Adrenal gland (tissue), 12 donors: Measurements from ENCODE around the gene WDR70. TPM values are rescaled to one million over a fixed set of nuclear protein-coding genes. Genes with fewer than 3 reads are reported as not detected.

Source experiments
- DNase-seq, 7 donors: peaks; one replicate each; pipeline ENCODE4 v3.0.0-alpha.2; 2019 to 2020
- H3K27ac ChIP-seq, 5 donors: fragments of 200-600 bp; sonication (generic) in 4 of 5; 1 replicate in 3 of 5; 2 replicates in 2 of 5; pipeline versions ENCODE4 v1.5.1 to v1.8.0; 2016 to 2020; ENCODE audit warnings: mild to moderate bottlenecking in 1 of 5
- H3K27me3 ChIP-seq: fragments of 200-600 bp; 2 replicates; pipeline ENCODE4 v1.8.0; 2021
- H3K36me3 ChIP-seq, 2 donors: fragments of 200-600 bp; replicated peaks in 1 of 2; 1 replicate in 1 of 2; 2 replicates in 1 of 2; pipeline versions ENCODE4 v1.5.1 to v1.8.0; 2018 to 2022
- H3K4me1 ChIP-seq, 2 donors: fragments of 200-600 bp; replicated peaks in 1 of 2; 1 replicate in 1 of 2; 2 replicates in 1 of 2; pipeline versions ENCODE4 v1.5.1 to v1.8.0; 2018 to 2021
- H3K4me3 ChIP-seq, 4 donors: fragments of 200-600 bp; sonication (generic) in 3 of 4; one replicate each; pipeline ENCODE4 v1.5.1; 2016 to 2018
- H3K9me3 ChIP-seq, 3 donors: fragments of 200-600 bp; sonication (generic) in 1 of 3; replicated peaks in 1 of 3; 1 replicate in 2 of 3; 2 replicates in 1 of 3; pipeline versions ENCODE4 v1.5.1 to v1.8.0; 2016 to 2021
- POLR2A ChIP-seq, 2 donors: fragments of 450-650 bp; IDR thresholded peaks; one replicate each; pipeline ENCODE4 v1.6.1; 2017; ENCODE audit warnings: antibody characterized with exemption in 2 of 2, mild to moderate bottlenecking in 2 of 2, moderate library complexity in 1 of 2
- WGBS, 4 donors: extraction: QIAGEN DNeasy Blood & Tissue Kit in 2 of 4; methylation state at CpG; one replicate each; pipeline versions ENCODE4 v1.1.5 to v1.1.7; 2013 to 2017; 5-methylcytosine and 5-hydroxymethylcytosine counted together
- intact Hi-C, 2 donors: fragments of 100-400 bp; cut with DNase I; formaldehyde crosslinking; loops; one replicate each; pipeline versions ENCODE4 v1.14.1 to v1.15.0; 2022 to 2023
- polyA plus RNA-seq, 3 donors: library from polyadenylated mRNA; stranded (reverse); fragments of 200-250 nt in 2 of 3; fragments of 350-450 nt in 1 of 3; fragmentation: Illumina TruSeq in 1 of 3; extraction: RNeasy Lipid Tissue Mini Kit (QIAGEN cat#74804) in 1 of 3; gene quantifications; one replicate each; pipeline ENCODE4 v1.2.3, GENCODE V29; 2013 to 2014
- total RNA-seq, 9 donors: library from RNA; depleted of rRNA in 4 of 9; stranded (reverse); fragments of >200 nt in 4 of 9; fragments of 120-200 nt in 1 of 9; fragmentation: NEBNext Ultra II Directional in 1 of 9; extraction: Animal tissue kit (Norgen Biotek cat#: 25700) in 1 of 9; gene quantifications; one replicate each; pipeline versions ENCODE4 v1.1.0 to v1.2.4, GENCODE V29; 2013 to 2023
- TF ChIP-seq, protein P1 (sequence below), 6 experiments: fragments of 450-650 bp in 4 of 6; fragments of 200-600 bp in 2 of 6; sonication (generic) in 1 of 6; IDR thresholded peaks; 1 replicate in 5 of 6; 2 replicates in 1 of 6; pipeline versions ENCODE4 v1.5.1 to v1.8.0; 2016 to 2021; ENCODE audit warnings: antibody characterized with exemption in 6 of 6, mild to moderate bottlenecking in 2 of 6, moderate library complexity in 1 of 6
- donor health status: healthy with polysubstance abuse.
- donor health status: Bipolar disorder and iron deficiency.
- donor health status: DM: yes; HTN: yes; CAD: no.
- donor health status: DM: no; HTN: no; CAD: no.
- donor health status: DM: no; HTN: no; CAD: no.
- donor health status: DM: yes; HTN: yes; CAD: no.

Gene WDR70
- total and polyA plus RNA-seq, 12 donors: 9.2 to 42.6 (median 28.4) TPM

DNA sequence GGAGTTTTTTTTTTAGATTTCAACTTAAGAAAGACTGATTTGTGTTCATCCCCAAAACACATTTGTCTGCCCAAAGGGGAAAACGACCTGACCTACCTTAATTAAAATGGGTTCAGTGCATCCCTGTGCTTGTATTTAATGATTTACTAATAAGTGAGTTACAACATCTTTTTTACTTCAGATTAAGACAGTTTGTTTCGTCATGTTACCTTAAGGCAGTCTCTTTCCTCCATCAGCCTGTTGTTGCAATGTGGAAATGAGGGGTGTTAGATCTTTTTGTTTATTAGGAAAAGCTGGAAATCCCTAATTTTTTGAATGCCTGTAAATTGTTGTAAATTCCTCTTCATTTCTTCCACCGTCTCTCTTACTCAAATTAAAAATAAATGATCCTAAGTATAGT lies 283.2 kb downstream of the WDR70 start:
- H3K27ac ChIP-seq: no peak overlapping the region

DNA sequence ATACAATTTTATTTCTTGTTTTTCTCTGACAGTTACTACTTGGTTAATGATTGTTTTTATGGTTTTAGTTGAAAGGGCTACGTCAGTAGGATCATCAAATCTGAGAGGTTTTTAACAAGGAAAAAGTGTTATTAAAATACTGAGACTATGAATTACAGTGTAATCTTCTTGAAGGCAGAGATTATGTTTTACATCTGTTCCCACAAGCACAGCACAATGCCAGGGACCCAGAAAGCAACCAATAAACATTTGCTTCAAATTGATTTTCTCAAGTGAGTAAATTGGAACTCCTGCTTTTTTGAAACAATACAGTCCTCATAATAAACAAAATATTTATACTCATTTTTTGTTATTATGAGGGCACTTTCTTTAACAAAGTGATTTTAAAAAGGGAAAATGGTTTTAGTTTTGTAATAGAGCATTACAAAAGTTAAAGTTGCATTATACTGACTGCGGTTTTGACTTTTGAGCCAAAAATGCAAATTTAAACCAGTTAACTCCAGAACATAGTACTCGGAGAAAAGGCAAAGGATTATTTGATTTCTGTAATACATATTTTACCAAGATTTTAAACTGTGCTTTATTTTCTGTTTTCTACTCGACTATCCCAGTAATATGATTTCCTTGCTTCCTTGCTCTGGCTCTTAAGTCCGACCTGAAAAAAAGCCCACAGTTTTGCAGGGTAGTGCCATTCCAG lies 283.8 kb downstream of the WDR70 start:
- intact Hi-C loops: no loop called here
- Histone ChIP-seq H3K4me1 (peaks cover 4 to 33% of the 10 kb centered on the region in 2 donors), H3K9me3 (no peaks in the 10 kb centered on the region), H3K36me3 (no peaks in the 10 kb centered on the region), H3K4me3 (no peak overlapping the region), H3K27ac (no peak overlapping the region), H3K27me3 (no peaks in the 10 kb centered on the region)
- 70 to 79% (median 74%) methylated on average over 5 of the region's 5 CpGs for WGBS, 4 donors
- TF ChIP-seq, protein P1, sequence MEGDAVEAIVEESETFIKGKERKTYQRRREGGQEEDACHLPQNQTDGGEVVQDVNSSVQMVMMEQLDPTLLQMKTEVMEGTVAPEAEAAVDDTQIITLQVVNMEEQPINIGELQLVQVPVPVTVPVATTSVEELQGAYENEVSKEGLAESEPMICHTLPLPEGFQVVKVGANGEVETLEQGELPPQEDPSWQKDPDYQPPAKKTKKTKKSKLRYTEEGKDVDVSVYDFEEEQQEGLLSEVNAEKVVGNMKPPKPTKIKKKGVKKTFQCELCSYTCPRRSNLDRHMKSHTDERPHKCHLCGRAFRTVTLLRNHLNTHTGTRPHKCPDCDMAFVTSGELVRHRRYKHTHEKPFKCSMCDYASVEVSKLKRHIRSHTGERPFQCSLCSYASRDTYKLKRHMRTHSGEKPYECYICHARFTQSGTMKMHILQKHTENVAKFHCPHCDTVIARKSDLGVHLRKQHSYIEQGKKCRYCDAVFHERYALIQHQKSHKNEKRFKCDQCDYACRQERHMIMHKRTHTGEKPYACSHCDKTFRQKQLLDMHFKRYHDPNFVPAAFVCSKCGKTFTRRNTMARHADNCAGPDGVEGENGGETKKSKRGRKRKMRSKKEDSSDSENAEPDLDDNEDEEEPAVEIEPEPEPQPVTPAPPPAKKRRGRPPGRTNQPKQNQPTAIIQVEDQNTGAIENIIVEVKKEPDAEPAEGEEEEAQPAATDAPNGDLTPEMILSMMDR (IDR thresholded peaks at IDR 0.05): no peak
- no peak for DNase-seq

More for the DNA sequence above, 283.2 kb downstream of the WDR70 start:
- H3K36me3 ChIP-seq: no peaks in the 10 kb centered on the region
- WGBS, 4 donors: 74 to 84% (median 81%) methylated on average over 3 of the region's 3 CpGs
- TF ChIP-seq, protein P1 (IDR thresholded peaks at IDR 0.05): no peak
- no peak for TF ChIP-seq POLR2A (IDR thresholded peaks at IDR 0.05)
- no peaks in the 10 kb centered on the region for H3K9me3 ChIP-seq
- DNase-seq: no peak
- H3K4me1 ChIP-seq: peaks cover 4 to 28% of the 10 kb centered on the region in 2 donors
- no peak overlapping the region for H3K4me3 ChIP-seq
- H3K27me3 ChIP-seq: no peaks in the 10 kb centered on the region
- intact Hi-C loops: no loop called here

DNA sequence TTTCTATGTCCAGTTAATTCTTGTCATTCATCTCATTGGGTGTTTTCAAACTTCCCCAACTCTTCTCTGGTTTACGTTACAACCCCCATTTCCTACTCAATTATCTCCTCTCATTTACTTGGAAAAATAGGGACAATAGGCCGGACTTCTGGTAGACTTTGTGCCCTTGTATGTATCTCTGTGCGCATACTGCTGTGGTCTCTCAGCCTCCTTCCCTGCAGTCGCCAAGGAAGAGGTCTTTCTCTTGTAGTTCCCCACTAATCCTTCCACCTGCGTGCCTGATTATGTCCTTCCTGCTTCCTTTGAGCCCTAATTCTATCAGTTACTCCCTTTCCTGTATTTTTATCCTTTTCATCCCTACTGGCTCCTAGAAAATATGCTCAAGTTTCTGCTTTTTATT lies 284.4 kb downstream of the WDR70 start:
- Histone ChIP-seq H3K27me3 (no peaks in the 10 kb centered on the region), H3K27ac (no peak overlapping the region), H3K4me3 (no peak overlapping the region), H3K36me3 (no peaks in the 10 kb centered on the region), H3K4me1 (peaks cover 4 to 36% of the 10 kb centered on the region in 2 donors), H3K9me3 (no peaks in the 10 kb centered on the region)
- DNase-seq: no peak
- 91 to 93% (median 91%) methylated on average over 5 of the region's 5 CpGs for WGBS, 4 donors
- TF ChIP-seq, protein P1 (IDR thresholded peaks at IDR 0.05): no peak
- no peak for TF ChIP-seq POLR2A (IDR thresholded peaks at IDR 0.05)
- intact Hi-C loops: no loop called here

DNA sequence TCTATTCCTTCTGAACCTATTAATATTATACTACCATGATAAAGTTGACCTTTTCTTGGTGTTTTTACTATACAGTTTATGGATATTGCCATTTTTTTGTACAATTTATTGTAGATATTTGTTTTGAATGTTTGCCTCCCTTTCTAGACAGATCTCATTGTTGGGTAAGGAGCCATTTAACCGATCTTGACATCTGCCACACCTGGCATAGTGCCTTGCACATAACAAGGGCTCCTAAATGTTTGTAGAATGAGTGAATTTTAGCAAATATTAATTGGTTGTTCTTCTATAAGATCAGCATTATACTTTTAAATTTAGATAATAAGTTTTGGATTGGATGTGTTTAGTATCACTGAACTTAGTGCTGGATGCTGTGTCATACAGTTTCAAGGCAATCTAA lies 285.4 kb downstream of the WDR70 start:
- Histone ChIP-seq H3K4me1 (peaks cover 4 to 36% of the 10 kb centered on the region in 2 donors), H3K4me3 (no peak overlapping the region), H3K36me3 (no peaks in the 10 kb centered on the region), H3K27me3 (no peaks in the 10 kb centered on the region), H3K9me3 (no peaks in the 10 kb centered on the region), H3K27ac (no peak overlapping the region)
- WGBS, 4 donors: 93 to 100% (median 94%) methylated on average over 1 of the region's 1 CpG
- TF ChIP-seq POLR2A (IDR thresholded peaks at IDR 0.05): no peak
- TF ChIP-seq, protein P1 (IDR thresholded peaks at IDR 0.05): no peak
- intact Hi-C loops: no loop called here
- no peak for DNase-seq
